Activated T-helper 17 cell treated with anti-CD3 and anti-CD28 coated beads, Interleukin-2, amount 50 U/mL, for 72 hours (primary cell): ENCODE data around the gene CNN2. TPM values are rescaled to one million over a fixed set of nuclear protein-coding genes. Genes with fewer than 3 reads are reported as not detected.

Experiments
- ATAC-seq: fragments of 150-1000 bp; cut with Tn5 transposase; replicated peaks from 2 replicates; pipeline ENCODE4 v1.10.0; 2021; ENCODE audit warnings: mild to moderate bottlenecking, moderate library complexity
- H3K27ac Mint-ChIP-seq: one replicate; pipeline ENCODE4 v1.8.0; 2022; ENCODE audit warnings: mixed read lengths
- H3K27me3 Mint-ChIP-seq: one replicate; pipeline ENCODE4 v1.8.0; 2022; ENCODE audit warnings: mixed read lengths
- H3K36me3 Mint-ChIP-seq: one replicate; pipeline ENCODE4 v1.8.0; 2022; ENCODE audit warnings: low read depth, mild to moderate bottlenecking, mixed read lengths
- H3K4me1 Mint-ChIP-seq: one replicate; pipeline ENCODE4 v1.8.0; 2022; ENCODE audit warnings: mixed read lengths
- H3K4me3 Mint-ChIP-seq: one replicate; pipeline ENCODE4 v1.8.0; 2022; ENCODE audit warnings: mild to moderate bottlenecking, mixed read lengths
- H3K9me3 Mint-ChIP-seq: one replicate; pipeline ENCODE4 v1.8.0; 2022; ENCODE audit warnings: mixed read lengths
- total RNA-seq, 2 donors: library from RNA; stranded (reverse); gene quantifications; one replicate each; pipeline ENCODE4 v1.2.3, GENCODE V29; 2022

CNN2 gene
- 100 to 1,000 TPM; 152 to 246 TPM for total RNA-seq

GRCh38 chr19:1025960-1026782 lies at the start of gene CNN2:
Gene CNN2 (plus strand): TSS chr19:1026608. CDS start chr19:1026662, 54 bp downstream.
- H3K9me3 Mint-ChIP-seq, result no peaks in the 10 kb centered on the region
- ATAC-seq, result peak; percentile 77
- H3K27me3 Mint-ChIP-seq, result no peaks in the 10 kb centered on the region
- H3K27ac Mint-ChIP-seq, result peak within 1 kb of the TSS; percentile 85
- H3K36me3 Mint-ChIP-seq, result peaks cover 28% of the 10 kb centered on the region
- H3K4me1 Mint-ChIP-seq, result peaks cover 17% of the 10 kb centered on the region
- peak within 1 kb of the TSS; percentile 93 for H3K4me3 Mint-ChIP-seq

GRCh38 chr19:977058-977464 lies 49.3 kb upstream of the CNN2 start:
- Mint-ChIP-seq H3K4me1 (no peaks in the 10 kb centered on the region), H3K27me3 (no peaks in the 10 kb centered on the region), H3K36me3 (peaks cover 7% of the 10 kb centered on the region), H3K27ac (no peak overlapping the region), H3K9me3 (no peaks in the 10 kb centered on the region), H3K4me3 (no peak overlapping the region)
- peak; percentile 36 for ATAC-seq

GRCh38 chr19:979318-979741 lies 47.1 kb upstream of the CNN2 start:
- Mint-ChIP-seq H3K27ac (no peak overlapping the region), H3K27me3 (no peaks in the 10 kb centered on the region), H3K9me3 (no peaks in the 10 kb centered on the region), H3K4me1 (no peaks in the 10 kb centered on the region), H3K36me3 (peaks cover 4% of the 10 kb centered on the region), H3K4me3 (no peak overlapping the region)
- no peak for ATAC-seq

- ATAC-seq, result no peak
- H3K36me3 Mint-ChIP-seq, result peaks cover 5% of the 10 kb centered on the region
- no peak overlapping the region for H3K27ac Mint-ChIP-seq
- H3K4me1 Mint-ChIP-seq, result no peaks in the 10 kb centered on the region
- H3K27me3 Mint-ChIP-seq, result no peaks in the 10 kb centered on the region
- H3K4me3 Mint-ChIP-seq, result no peak overlapping the region
- H3K9me3 Mint-ChIP-seq, result no peaks in the 10 kb centered on the region
Measured at GRCh38 chr19:980133-980998, 46.0 kb upstream of the CNN2 start.

GRCh38 chr19:982567-983170 lies 43.7 kb upstream of the CNN2 start:
- ATAC-seq, result peak; percentile 87
- Mint-ChIP-seq H3K4me1 (no peaks in the 10 kb centered on the region), H3K4me3 (peak overlapping the region; percentile 93), H3K27me3 (no peaks in the 10 kb centered on the region), H3K27ac (no peak overlapping the region), H3K9me3 (no peaks in the 10 kb centered on the region), H3K36me3 (peaks cover 18% of the 10 kb centered on the region)

- H3K27me3 Mint-ChIP-seq, result no peaks in the 10 kb centered on the region
- H3K4me3 Mint-ChIP-seq, result peak within 1 kb of the TSS; percentile 93
- H3K36me3 Mint-ChIP-seq, result peaks cover 34% of the 10 kb centered on the region
- H3K4me1 Mint-ChIP-seq, result no peaks in the 10 kb centered on the region
- H3K9me3 Mint-ChIP-seq, result no peaks in the 10 kb centered on the region
- ATAC-seq, result peak; percentile 93
- H3K27ac Mint-ChIP-seq, result peak within 1 kb of the TSS; percentile 87
Measured at GRCh38 chr19:984165-984967, 42.0 kb upstream of the CNN2 start, which contains the start of gene WDR18. Gene WDR18 (plus strand): TSS chr19:984345. CDS start chr19:984354, 9 bp downstream.

- Mint-ChIP-seq H3K27me3 (no peaks in the 10 kb centered on the region), H3K36me3 (peaks cover 34% of the 10 kb centered on the region), H3K4me3 (peak overlapping the region; percentile 93), H3K4me1 (no peaks in the 10 kb centered on the region), H3K27ac (no peak overlapping the region), H3K9me3 (no peaks in the 10 kb centered on the region)
- no peak for ATAC-seq
Measured at GRCh38 chr19:986083-986482, 40.3 kb upstream of the CNN2 start.

- Mint-ChIP-seq H3K9me3 (no peaks in the 10 kb centered on the region), H3K36me3 (peaks cover 40% of the 10 kb centered on the region), H3K4me3 (no peak overlapping the region), H3K27ac (no peak overlapping the region), H3K27me3 (no peaks in the 10 kb centered on the region), H3K4me1 (no peaks in the 10 kb centered on the region)
- no peak for ATAC-seq
Measured at GRCh38 chr19:988081-988480, 38.3 kb upstream of the CNN2 start.

GRCh38 chr19:988510-988909 lies 37.9 kb upstream of the CNN2 start:
- ATAC-seq, result no peak
- no peak overlapping the region for H3K4me3 Mint-ChIP-seq
- peaks cover 45% of the 10 kb centered on the region for H3K36me3 Mint-ChIP-seq
- no peaks in the 10 kb centered on the region for H3K4me1 Mint-ChIP-seq
- H3K9me3 Mint-ChIP-seq, result no peaks in the 10 kb centered on the region
- H3K27me3 Mint-ChIP-seq, result no peaks in the 10 kb centered on the region
- no peak overlapping the region for H3K27ac Mint-ChIP-seq

GRCh38 chr19:989381-990081 lies 36.9 kb upstream of the CNN2 start:
- no peak overlapping the region for H3K27ac Mint-ChIP-seq
- ATAC-seq, result no peak
- H3K27me3 Mint-ChIP-seq, result no peaks in the 10 kb centered on the region
- H3K9me3 Mint-ChIP-seq, result no peaks in the 10 kb centered on the region
- no peaks in the 10 kb centered on the region for H3K4me1 Mint-ChIP-seq
- no peak overlapping the region for H3K4me3 Mint-ChIP-seq
- peaks cover 40% of the 10 kb centered on the region for H3K36me3 Mint-ChIP-seq

- H3K4me1 Mint-ChIP-seq, result no peaks in the 10 kb centered on the region
- H3K36me3 Mint-ChIP-seq, result peaks cover 40% of the 10 kb centered on the region
- H3K27me3 Mint-ChIP-seq, result no peaks in the 10 kb centered on the region
- H3K27ac Mint-ChIP-seq, result no peak overlapping the region
- no peaks in the 10 kb centered on the region for H3K9me3 Mint-ChIP-seq
- H3K4me3 Mint-ChIP-seq, result no peak overlapping the region
- no peak for ATAC-seq
Measured at GRCh38 chr19:990119-990571, 36.3 kb upstream of the CNN2 start.

- no peaks in the 10 kb centered on the region for H3K9me3 Mint-ChIP-seq
- ATAC-seq, result no peak
- no peaks in the 10 kb centered on the region for H3K4me1 Mint-ChIP-seq
- no peak overlapping the region for H3K4me3 Mint-ChIP-seq
- no peak overlapping the region for H3K27ac Mint-ChIP-seq
- peaks cover 40% of the 10 kb centered on the region for H3K36me3 Mint-ChIP-seq
- no peaks in the 10 kb centered on the region for H3K27me3 Mint-ChIP-seq
Measured at GRCh38 chr19:990746-991145, 35.7 kb upstream of the CNN2 start.

- Mint-ChIP-seq H3K4me1 (no peaks in the 10 kb centered on the region), H3K36me3 (peaks cover 40% of the 10 kb centered on the region), H3K27me3 (no peaks in the 10 kb centered on the region), H3K4me3 (no peak overlapping the region), H3K27ac (no peak overlapping the region), H3K9me3 (no peaks in the 10 kb centered on the region)
- peak; percentile 65 for ATAC-seq
Measured at GRCh38 chr19:991174-991931, 35.1 kb upstream of the CNN2 start.
